ENCODE measurements around the gene FBL.
"Not testable (repeated sequence)": the region's sequence is repeated elsewhere in the genome, so short reads cannot be mapped to it uniquely, and the experiment has no call there.

FBL gene

GRCh38 chr19:39824143-39825092 is 21.8 kb downstream of the FBL start:
- peak; percentile 77 for DNase-seq (ENCODE audit: low read depth)

- no peak for DNase-seq (ENCODE audit: low read depth)
Measured at GRCh38 chr19:39823686-39824085, 22.5 kb downstream of the FBL start.

GRCh38 chr19:39820696-39821095 is 25.5 kb downstream of the FBL start:
- DNase-seq (ENCODE audit: low read depth), result no peak

- DNase-seq (ENCODE audit: low read depth), result no peak
Measured at GRCh38 chr19:39819786-39820185, 26.4 kb downstream of the FBL start.

- DNase-seq (ENCODE audit: low read depth), result no peak
Measured at GRCh38 chr19:39818626-39819097, 27.5 kb downstream of the FBL start.

- no peak for DNase-seq (ENCODE audit: low read depth)
Measured at GRCh38 chr19:39817888-39818561, 28.2 kb downstream of the FBL start.

GRCh38 chr19:39816287-39817048 is 29.7 kb downstream of the FBL start:
- no peak for DNase-seq (ENCODE audit: low read depth)

- no peak for DNase-seq (ENCODE audit: low read depth)
Measured at GRCh38 chr19:39814595-39814994, 31.6 kb downstream of the FBL start.

- DNase-seq (ENCODE audit: low read depth), result not testable (repeated sequence)
Measured at GRCh38 chr19:39814111-39814510, 32.1 kb downstream of the FBL start.

GRCh38 chr19:39813264-39813993 is 32.8 kb downstream of the FBL start:
- no peak for DNase-seq (ENCODE audit: low read depth)

GRCh38 chr19:39811064-39811463 is 35.1 kb downstream of the FBL start:
- DNase-seq (ENCODE audit: low read depth), result no peak

GRCh38 chr19:39810424-39810823 is 35.8 kb downstream of the FBL start:
- DNase-seq (ENCODE audit: low read depth), result no peak

GRCh38 chr19:39809368-39809767 is 36.8 kb downstream of the FBL start:
- no peak for DNase-seq (ENCODE audit: low read depth)

GRCh38 chr19:39808688-39809087 is 37.5 kb downstream of the FBL start:
- DNase-seq (ENCODE audit: low read depth), result not testable (repeated sequence)

GRCh38 chr19:39807846-39808364 is 38.3 kb downstream of the FBL start:
- DNase-seq (ENCODE audit: low read depth), result no peak

- DNase-seq (ENCODE audit: low read depth), result no peak
Measured at GRCh38 chr19:39805104-39805503, 41.1 kb downstream of the FBL start.

- DNase-seq (ENCODE audit: low read depth), result no peak
Measured at GRCh38 chr19:39802958-39803357, 43.2 kb downstream of the FBL start.

GRCh38 chr19:39797083-39797482 is 49.1 kb downstream of the FBL start:
- no peak for DNase-seq (ENCODE audit: low read depth)

GRCh38 chr19:39796000-39796498 is 50.1 kb downstream of the FBL start:
- no peak for DNase-seq (ENCODE audit: low read depth)

- no peak for DNase-seq (ENCODE audit: low read depth)
Measured at GRCh38 chr19:39795001-39795400, 51.2 kb downstream of the FBL start.

- DNase-seq (ENCODE audit: low read depth), result peak; percentile 70
Measured at GRCh38 chr19:39792999-39793546, 53.1 kb downstream of the FBL start.
